OCI-LY1 (cell line): ENCODE results near the gene LYPD1.

Source experiments
- EZH2 ChIP-seq: fragments of 200-600 bp; sonication (generic), shearing (Covaris generic); IDR thresholded peaks from 2 replicates; pipeline ENCODE4 v1.8.0; 2017; ENCODE audit warnings: borderline replicate concordance, mixed run types, mild to moderate bottlenecking, antibody characterized with exemption, low read length, moderate library complexity, mixed read lengths
- TF ChIP-seq, protein P1 (sequence below): fragments of 200-600 bp; sonication (generic), shearing (Covaris generic); IDR thresholded peaks from 2 replicates; pipeline ENCODE4 v1.5.1; 2017; ENCODE audit warnings: mild to moderate bottlenecking, antibody characterized with exemption, low read length, moderate library complexity, mixed read lengths

DNA sequence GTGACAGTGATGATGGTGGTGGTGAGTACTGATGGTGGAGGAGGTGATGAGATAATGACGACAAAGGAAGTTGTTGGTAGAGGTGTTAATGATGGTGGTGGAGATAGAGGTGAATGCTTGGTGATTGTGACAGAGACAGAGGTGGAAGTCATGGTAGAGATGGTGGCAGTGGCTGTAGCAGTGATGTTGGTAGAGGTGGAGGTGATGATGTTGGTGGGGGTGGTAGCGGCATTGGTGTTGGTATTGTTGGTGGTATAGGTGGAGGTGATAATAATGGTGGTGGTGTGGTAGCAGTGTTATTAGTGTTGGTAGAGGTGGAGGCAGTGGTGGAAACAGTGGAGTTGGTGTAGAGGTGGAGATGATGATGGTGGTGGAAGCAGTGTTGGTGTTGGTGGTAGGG is 36.4 kb downstream of the LYPD1 start:
- TF ChIP-seq, protein P1, sequence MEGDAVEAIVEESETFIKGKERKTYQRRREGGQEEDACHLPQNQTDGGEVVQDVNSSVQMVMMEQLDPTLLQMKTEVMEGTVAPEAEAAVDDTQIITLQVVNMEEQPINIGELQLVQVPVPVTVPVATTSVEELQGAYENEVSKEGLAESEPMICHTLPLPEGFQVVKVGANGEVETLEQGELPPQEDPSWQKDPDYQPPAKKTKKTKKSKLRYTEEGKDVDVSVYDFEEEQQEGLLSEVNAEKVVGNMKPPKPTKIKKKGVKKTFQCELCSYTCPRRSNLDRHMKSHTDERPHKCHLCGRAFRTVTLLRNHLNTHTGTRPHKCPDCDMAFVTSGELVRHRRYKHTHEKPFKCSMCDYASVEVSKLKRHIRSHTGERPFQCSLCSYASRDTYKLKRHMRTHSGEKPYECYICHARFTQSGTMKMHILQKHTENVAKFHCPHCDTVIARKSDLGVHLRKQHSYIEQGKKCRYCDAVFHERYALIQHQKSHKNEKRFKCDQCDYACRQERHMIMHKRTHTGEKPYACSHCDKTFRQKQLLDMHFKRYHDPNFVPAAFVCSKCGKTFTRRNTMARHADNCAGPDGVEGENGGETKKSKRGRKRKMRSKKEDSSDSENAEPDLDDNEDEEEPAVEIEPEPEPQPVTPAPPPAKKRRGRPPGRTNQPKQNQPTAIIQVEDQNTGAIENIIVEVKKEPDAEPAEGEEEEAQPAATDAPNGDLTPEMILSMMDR = no peak
- TF ChIP-seq EZH2 = no peak
